Vagina (tissue), 2 donors: ENCODE measurements around the gene FCHO2. TPM values are rescaled to one million over a fixed set of nuclear protein-coding genes. Genes with fewer than 3 reads are reported as not detected.

Experiments
- DNase-seq, 2 donors: peaks; one replicate each; pipeline ENCODE4 v3.0.0-alpha.2; 2017; ENCODE audit errors: extremely low spot score in 2 of 2
- H3K27ac ChIP-seq: fragments of 200-600 bp; sonication (generic); one replicate; pipeline ENCODE4 v1.5.1; 2019
- H3K27me3 ChIP-seq: fragments of 200-600 bp; sonication (generic); one replicate; pipeline ENCODE4 v1.5.1; 2019
- H3K36me3 ChIP-seq, 2 donors: fragments of 200-600 bp; sonication (generic); one replicate each; pipeline ENCODE4 v1.5.1; 2017 to 2019
- H3K4me1 ChIP-seq: fragments of 200-600 bp; sonication (generic); one replicate; pipeline ENCODE4 v1.5.1; 2019
- H3K4me3 ChIP-seq, 2 donors: fragments of 200-600 bp; sonication (generic); 1 replicate in 1 of 2; 2 replicates in 1 of 2; pipeline ENCODE4 v1.5.1; 2016 to 2019
- H3K9me3 ChIP-seq: fragments of 200-600 bp; sonication (generic); one replicate; pipeline ENCODE4 v1.5.1; 2019
- CTCF ChIP-seq, 3 experiments: fragments of 450-650 bp in 2 of 3; fragments of 200-600 bp in 1 of 3; sonication (generic) in 1 of 3; IDR thresholded peaks; one replicate each; pipeline ENCODE4 v1.5.1; 2017 to 2019; ENCODE audit warnings: antibody characterized with exemption in 3 of 3, mild to moderate bottlenecking in 2 of 3, moderate library complexity in 2 of 3
- POLR2A ChIP-seq, 2 donors: fragments of 450-650 bp; IDR thresholded peaks; one replicate each; pipeline ENCODE4 v1.6.1; 2017; ENCODE audit warnings: antibody characterized with exemption in 2 of 2, mild to moderate bottlenecking in 2 of 2, moderate library complexity in 2 of 2
- POLR2AphosphoS5 ChIP-seq, 2 donors: sonication (generic); formaldehyde crosslinking; IDR thresholded peaks; one replicate each; pipeline ENCODE4 v1.9.0; 2017; ENCODE audit warnings: antibody characterized with exemption in 2 of 2, mild to moderate bottlenecking in 2 of 2, low read depth in 1 of 2; ENCODE audit not compliant: insufficient read depth in 1 of 2
- intact Hi-C: fragments of 100-400 bp; cut with DNase I; formaldehyde crosslinking; loops from one replicate; pipeline ENCODE4 v1.15.1; 2023
- total RNA-seq: library from RNA; depleted of rRNA; stranded (reverse); fragments of >200 nt; gene quantifications from one replicate; pipeline ENCODE4 v1.2.3, GENCODE V29; 2016

FCHO2 gene, protein sequence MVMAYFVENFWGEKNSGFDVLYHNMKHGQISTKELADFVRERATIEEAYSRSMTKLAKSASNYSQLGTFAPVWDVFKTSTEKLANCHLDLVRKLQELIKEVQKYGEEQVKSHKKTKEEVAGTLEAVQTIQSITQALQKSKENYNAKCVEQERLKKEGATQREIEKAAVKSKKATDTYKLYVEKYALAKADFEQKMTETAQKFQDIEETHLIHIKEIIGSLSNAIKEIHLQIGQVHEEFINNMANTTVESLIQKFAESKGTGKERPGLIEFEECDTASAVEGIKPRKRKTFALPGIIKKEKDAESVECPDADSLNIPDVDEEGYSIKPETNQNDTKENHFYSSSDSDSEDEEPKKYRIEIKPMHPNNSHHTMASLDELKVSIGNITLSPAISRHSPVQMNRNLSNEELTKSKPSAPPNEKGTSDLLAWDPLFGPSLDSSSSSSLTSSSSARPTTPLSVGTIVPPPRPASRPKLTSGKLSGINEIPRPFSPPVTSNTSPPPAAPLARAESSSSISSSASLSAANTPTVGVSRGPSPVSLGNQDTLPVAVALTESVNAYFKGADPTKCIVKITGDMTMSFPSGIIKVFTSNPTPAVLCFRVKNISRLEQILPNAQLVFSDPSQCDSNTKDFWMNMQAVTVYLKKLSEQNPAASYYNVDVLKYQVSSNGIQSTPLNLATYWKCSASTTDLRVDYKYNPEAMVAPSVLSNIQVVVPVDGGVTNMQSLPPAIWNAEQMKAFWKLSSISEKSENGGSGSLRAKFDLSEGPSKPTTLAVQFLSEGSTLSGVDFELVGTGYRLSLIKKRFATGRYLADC
- total RNA-seq: 32.9 TPM

GRCh38 chr5:72955768-72956323 lies at the start of gene FCHO2:
TSS of gene FCHO2 (plus strand) at chr5:72956041. CDS start at chr5:72956097, 56 bp downstream.
- peak; percentile 73 to 90 for TF ChIP-seq POLR2AphosphoS5 (IDR thresholded peaks at IDR 0.05; ENCODE audit: insufficient read depth in 1 of 2, low read depth in 1 of 2)
- TF ChIP-seq CTCF (IDR thresholded peaks at IDR 0.05): peak; percentile 62 to 90 (median 74)
- TF ChIP-seq POLR2A (IDR thresholded peaks at IDR 0.05): peak in 1 of 2 donors; percentile 32
- Histone ChIP-seq H3K4me3 (peak within 1 kb of the TSS; percentile 69 to 89), H3K27me3 (no peaks in the 10 kb centered on the region), H3K9me3 (no peaks in the 10 kb centered on the region), H3K27ac (peak within 1 kb of the TSS; percentile 96), H3K36me3 (no peaks in the 10 kb centered on the region), H3K4me1 (peaks cover 31% of the 10 kb centered on the region)
- intact Hi-C loops: no loop called here
- peak; percentile 95 to 97 for DNase-seq

DNA sequence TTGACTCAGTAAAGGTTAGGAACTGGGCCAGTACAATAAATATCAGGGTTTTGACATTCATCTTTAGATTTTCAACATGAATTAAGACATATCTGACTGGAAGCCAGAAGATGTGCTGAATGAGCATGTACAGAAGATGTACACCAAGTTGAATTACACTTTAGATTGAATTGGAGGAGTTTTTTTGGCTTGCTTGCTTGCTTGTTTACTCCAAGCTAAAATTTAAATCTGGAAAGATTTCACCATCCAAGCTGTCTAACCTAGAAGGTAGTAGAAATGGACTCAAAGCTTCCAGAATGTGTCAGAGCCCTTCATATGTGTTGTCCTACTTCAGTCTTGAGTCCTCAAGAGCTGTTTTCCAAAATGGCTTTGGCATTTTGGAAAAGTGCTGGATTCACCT lies 49.0 kb upstream of the FCHO2 start:
- no peaks in the 10 kb centered on the region for H3K4me1 ChIP-seq
- DNase-seq: no peak
- peaks cover 0 to 62% of the 10 kb centered on the region in 2 donors for H3K36me3 ChIP-seq
- H3K9me3 ChIP-seq: no peaks in the 10 kb centered on the region
- no peak overlapping the region for H3K4me3 ChIP-seq
- no peak for TF ChIP-seq POLR2AphosphoS5 (IDR thresholded peaks at IDR 0.05; ENCODE audit: insufficient read depth in 1 of 2, low read depth in 1 of 2)
- no peak for TF ChIP-seq CTCF (IDR thresholded peaks at IDR 0.05)
- TF ChIP-seq POLR2A (IDR thresholded peaks at IDR 0.05): no peak
- no peaks in the 10 kb centered on the region for H3K27me3 ChIP-seq
- intact Hi-C loops: no loop called here
- no peak overlapping the region for H3K27ac ChIP-seq

DNA sequence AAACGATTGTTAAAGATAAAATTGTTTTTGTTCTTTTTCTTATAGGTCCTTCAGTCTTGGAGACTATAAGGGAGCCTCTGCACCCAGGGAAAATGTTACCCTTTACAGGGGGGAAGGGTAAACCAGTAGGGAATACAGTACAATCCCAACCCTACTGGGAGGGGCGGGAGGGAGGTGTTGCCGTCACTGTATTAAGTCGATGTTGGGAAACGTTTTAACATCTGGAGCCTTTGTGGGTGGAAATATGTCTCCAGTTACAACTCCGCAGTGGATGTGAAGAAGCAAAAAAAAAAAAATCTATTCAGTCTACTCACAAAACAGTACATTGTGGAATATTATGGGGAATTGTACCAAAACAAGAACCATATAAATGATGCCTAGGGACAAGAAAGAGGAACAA lies 47.2 kb upstream of the FCHO2 start:
- H3K27ac ChIP-seq: no peak overlapping the region
- intact Hi-C loops: no loop called here
- no peaks in the 10 kb centered on the region for H3K27me3 ChIP-seq
- peaks cover 0 to 52% of the 10 kb centered on the region in 2 donors for H3K36me3 ChIP-seq
- no peak for DNase-seq
- H3K4me1 ChIP-seq: no peaks in the 10 kb centered on the region
- no peak overlapping the region for H3K4me3 ChIP-seq
- no peak for TF ChIP-seq POLR2AphosphoS5 (IDR thresholded peaks at IDR 0.05; ENCODE audit: insufficient read depth in 1 of 2, low read depth in 1 of 2)
- no peak for TF ChIP-seq POLR2A (IDR thresholded peaks at IDR 0.05)
- no peak for TF ChIP-seq CTCF (IDR thresholded peaks at IDR 0.05)
- no peaks in the 10 kb centered on the region for H3K9me3 ChIP-seq

DNA sequence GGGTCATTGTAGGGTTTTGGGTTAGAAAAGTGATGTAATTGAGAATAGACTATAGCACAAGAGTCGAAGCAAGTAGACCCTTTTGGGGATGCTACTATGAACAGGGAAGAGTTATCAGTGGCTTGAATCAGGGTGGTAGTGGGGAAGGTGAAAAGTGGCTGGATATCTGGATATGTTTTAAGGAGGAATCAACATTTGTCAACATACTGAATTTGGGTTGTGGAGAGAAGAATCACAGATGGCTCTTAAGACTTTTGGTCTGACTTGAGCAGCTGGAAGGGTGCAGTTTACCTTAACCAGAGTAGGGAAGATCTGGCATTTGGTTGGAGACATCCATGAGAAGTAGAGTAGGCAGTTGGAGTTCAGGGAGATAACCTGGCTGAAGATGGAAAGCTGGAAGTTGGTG lies 38.5 kb upstream of the FCHO2 start:
- H3K27me3 ChIP-seq: no peaks in the 10 kb centered on the region
- intact Hi-C loops: no loop called here
- H3K36me3 ChIP-seq: no peaks in the 10 kb centered on the region
- H3K27ac ChIP-seq: no peak overlapping the region
- no peak for TF ChIP-seq CTCF (IDR thresholded peaks at IDR 0.05)
- H3K9me3 ChIP-seq: no peaks in the 10 kb centered on the region
- H3K4me3 ChIP-seq: no peak overlapping the region
- DNase-seq: no peak
- no peaks in the 10 kb centered on the region for H3K4me1 ChIP-seq
